NCI-H1436 treated with DMSO at 0.1 percent for 48 hours (cell line): ENCODE results near the gene EPB41.
"Not testable (repeated sequence)": the region's sequence is repeated elsewhere in the genome, so short reads cannot be mapped to it uniquely, and the experiment has no call there.

Experiments
- DNase-seq: peaks from one replicate; lab custom pipeline; 2025; lab: John Stamatoyannopoulos, UW

The EPB41 gene

DNA sequence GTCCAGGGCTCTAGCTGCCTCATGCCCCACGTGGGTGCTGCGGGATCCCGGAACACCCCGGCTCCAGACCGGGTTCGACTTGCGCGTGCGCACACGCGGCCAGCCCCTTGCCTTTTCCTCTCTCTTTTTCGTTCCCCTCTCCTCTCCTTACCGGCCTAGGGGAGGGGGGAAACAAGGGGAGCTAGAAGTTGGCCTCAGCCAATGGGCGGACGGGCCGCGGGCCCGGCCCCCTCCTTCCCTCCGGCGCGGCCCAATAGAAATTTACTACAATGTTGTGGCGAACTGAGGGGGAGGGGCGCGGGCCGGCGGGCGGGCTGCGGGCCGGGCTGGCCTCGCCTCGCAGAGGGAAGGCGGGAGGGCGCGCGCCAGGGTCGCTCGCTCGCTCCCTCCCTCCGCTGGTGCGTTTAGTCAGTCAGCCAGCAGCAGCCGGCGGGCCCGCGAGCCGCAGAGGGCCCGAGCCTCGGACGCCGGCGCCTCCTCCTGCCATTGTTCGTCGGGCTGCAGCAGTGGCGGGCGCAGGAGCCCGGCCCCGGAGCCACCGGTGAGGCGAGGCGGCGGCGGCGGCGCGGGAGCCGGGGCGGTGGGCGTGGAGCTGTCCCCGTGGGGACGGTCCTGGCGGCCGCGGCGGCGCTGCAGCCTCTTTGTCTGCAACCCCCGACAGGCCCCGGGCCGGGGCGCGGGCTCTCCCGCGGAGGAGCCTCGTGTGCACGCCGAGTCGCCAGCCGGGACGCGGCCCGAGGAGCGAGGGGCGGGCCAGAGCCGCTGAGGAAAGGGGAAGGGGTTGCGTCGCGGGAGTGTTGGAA is at the start of gene EPB41:
EPB41 (plus strand) TSS at position 342 of the 803 bp plus-strand sequence. CDS start 72,869 bp downstream, outside the sequence.
- peak; percentile 91 for DNase-seq

DNA sequence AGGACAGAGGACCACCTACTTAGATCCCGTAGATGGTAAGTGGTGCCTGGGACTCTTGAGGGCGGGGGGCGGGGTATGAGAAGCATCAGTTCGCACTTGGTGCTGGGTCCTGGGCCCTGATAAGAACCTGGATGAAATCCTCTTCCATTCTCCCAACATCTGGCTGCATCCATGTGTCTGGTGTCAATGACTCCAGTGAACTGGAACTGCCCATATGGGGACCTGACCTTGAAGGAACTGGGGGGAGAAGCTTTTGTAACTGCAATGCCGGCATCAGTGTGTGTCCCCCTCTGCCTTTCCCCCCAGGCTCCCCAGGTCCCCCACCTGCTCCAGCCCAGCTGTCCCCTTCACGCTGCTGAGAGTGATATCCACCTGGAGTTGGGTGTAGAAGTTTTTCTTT is 49.7 kb upstream of the EPB41 start:
- no peak for DNase-seq

DNA sequence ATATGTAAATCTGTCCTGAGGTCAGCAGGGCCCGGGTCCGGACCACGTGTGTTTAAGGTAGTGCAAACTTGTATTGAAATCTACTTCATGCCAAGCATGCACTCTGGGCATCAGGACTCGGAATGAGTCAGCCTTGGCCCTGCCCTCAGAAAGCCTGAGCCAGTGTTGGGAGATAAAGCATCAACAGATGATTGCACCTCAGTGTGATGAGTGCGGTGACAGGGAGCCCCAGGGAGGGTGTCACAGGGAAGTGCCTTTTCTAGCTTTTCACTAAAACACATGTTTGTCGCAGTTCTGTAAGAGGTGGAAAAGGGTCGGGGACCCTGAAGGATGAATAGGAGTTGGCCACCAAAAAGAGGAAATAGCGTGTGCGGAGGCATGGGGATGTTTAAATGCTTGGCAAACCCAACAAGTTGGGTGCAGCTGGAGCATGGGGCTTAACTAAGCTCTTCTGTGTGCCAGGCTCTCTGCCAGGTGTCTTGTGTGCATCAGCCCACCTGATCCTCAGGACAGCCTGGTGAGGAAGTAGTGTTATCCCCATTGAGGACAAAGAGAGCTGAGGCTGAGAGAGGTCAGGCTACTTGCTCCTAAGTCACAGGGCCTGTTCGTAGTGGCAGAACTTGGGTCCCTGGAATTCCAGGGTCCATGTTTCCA is 48.2 kb upstream of the EPB41 start:
- DNase-seq: no peak

DNA sequence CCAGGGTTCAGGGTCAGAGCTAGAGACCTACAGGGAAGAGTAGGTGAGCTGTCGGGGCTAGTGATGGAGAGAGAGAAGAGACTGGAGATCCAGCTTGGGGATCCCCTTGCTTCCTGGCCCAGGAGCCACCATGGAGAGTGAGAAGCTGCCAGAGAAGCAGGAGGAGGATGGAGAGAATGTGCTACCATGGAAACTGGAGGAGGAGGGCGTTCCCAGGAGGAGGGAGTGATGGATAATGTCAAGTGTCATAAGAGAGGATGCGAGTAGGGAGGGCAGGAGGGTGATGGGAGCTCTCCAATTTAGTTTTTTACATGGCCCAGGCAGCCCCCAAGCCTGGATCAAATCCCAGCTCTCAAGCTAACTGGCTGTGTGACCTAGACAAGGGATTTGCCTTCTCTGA is 46.5 kb upstream of the EPB41 start:
- DNase-seq: no peak

DNA sequence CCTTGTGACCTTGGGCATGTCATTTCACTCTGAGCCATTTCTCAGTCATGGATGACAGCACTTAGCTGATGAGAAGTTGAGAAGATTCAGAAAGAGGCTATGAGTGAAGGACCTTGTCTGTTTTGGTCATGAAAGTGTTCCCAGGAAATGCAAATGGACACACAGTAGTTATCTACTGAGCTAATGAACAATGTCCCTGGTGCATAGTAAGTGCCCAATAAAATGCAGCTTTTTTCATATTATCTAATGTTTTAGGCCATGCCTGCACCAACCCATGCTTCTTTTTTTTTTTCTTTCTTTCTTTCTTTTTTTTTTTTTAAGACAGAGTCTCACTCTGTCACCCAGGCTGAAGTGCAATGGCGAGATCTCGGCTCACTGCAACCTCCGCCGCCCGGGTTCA is 44.4 kb upstream of the EPB41 start:
- DNase-seq: no peak

DNA sequence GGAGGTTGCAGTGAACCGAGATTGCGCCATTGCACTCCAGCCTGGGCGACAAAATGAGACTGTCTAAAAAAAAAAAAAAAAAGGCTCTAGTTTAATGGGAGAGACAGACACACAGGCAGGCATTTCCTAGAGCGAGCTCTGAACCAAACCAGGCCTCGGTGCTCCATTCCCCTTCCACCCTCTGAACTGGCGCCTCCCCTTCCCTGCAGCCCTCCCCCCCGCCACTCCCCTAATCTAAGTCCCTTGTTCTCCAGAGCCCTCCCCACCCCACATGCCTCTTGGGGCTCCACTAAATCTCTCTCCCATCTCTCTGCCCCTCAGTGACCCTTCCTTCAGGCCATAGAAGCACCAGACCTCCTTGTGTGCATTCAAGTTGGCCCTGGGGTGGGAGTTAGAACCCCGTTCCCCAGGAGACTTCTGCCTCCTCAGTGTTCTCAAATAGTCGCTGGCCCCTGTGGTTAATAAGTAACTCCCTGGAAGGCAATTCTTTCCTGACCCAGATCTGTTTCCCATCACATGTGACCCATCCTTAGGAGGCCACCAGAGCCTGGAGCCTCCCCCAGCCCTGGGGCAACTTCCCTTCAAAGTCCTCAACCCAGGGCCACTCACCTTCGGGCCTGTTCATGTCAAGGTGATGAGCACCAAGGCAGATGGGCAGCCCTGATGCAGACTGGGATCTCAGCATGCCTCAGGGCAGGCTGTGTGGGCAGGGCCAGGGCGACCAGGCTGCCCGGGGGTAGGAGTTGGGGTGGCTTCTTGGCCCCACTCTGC is 42.6 kb upstream of the EPB41 start:
- no peak for DNase-seq

DNA sequence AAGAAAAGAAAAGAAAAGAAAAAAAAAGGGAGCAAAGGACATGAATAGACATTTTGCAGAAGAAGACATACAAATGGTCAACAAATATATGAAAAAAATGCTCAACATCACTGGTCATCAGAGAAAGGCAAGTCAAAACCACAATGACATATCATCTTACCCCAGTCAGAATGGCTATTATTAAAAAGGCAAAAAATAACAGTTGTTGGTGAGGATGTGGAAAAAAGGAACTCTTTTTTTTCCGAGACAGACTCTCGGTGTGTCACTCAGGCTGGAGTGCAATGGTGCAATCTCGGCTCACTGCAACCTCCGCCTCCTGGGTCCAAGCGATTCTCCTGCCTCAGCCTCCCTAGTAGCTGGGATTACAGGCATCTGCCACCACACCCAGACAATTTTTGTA is 39.2 kb upstream of the EPB41 start:
- not testable (repeated sequence) for DNase-seq

DNA sequence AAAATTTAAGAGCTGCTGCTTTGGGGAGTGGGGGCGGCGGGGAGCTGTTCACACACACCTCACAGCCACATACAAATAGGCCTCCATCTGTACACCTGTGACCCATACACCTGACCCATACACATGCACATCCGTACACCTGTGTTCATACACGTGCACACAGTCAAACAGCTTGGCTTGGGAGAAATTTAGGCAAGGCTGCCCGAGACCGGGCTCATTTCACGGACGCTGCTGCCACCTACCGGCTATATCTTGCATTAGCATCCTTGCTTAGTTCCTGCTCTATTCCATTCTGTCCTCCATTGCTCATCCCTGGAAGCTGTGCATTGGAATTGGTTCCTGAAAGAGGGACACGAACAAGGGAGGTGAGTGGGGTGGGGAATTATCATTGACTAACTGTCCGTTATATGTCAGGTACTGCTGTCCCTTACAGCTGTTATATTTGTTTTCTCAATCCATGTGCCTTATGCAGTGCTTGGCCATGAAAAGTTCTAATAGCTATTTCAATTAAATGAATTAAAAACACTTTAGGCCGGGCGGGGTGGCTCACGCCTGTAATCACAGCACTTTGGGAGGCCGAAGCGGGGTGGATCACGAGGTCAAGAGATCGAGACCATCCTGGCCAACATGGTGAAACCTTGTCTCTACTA is 37.1 kb upstream of the EPB41 start:
- peak; percentile 12 for DNase-seq

DNA sequence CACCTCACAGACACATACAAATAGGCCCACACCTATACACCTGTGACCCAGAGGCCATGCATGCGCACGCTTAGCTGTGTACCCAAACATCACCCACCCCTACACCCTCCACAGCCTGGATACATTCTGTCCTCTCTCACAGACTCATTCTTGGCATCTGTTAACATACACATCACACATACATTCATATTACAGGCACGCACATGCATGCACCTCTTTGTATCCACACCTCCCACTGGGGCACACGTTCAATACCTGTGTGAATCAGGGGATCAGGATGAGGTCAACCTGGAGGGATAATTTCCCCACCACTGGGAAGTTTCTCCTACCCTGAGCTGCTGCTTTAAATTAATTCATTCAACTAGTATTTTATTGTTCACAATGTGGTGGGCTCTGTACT is 35.6 kb upstream of the EPB41 start:
- no peak for DNase-seq

DNA sequence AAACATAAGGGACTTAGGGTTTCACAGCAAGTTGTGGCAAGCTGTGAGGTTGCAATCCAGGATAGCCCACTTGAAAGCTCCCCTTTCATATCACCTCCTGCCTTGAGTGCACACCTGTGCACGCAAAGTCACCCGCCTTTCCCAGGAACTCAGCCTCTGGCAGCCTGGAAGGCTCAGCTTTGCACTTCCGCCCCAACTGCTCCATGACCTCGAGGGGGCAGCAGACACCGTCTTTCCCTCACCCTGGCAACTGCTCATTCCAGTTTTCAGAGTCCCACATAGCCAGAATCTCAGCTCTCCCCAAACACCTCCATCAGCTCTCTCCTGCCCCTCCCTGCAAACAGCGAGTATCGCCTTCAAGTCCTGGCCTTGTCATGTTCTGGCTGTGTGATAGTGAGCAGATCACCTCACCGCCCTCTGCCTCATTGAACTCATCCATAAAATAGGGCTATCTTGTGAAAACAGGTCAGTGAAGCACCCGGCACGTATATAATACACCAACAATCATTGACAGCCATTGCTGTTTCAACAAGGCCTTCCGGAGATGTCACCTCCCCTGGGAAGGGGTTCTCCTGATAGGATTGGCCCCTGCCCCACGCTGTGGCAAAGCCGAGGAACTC is 32.2 kb upstream of the EPB41 start:
- peak; percentile 67 for DNase-seq

DNA sequence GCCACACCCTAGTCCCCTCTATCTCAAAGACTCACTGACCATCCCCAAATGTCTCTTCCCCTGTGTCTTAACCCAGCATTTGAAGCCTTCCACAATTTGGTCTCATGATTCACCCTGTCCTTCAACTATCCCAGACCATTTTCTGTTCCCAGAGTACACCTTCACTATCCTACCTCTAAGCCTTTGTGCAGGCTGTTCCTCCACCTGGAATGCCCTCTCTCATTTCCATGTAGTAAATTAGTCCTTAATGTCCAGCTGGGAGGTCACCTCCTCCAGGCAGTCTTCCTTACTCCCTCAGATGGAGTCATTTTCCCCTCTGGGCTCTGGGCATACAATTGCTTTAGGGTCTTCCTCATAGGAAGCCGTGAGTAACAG is 31.1 kb upstream of the EPB41 start:
- DNase-seq: no peak

DNA sequence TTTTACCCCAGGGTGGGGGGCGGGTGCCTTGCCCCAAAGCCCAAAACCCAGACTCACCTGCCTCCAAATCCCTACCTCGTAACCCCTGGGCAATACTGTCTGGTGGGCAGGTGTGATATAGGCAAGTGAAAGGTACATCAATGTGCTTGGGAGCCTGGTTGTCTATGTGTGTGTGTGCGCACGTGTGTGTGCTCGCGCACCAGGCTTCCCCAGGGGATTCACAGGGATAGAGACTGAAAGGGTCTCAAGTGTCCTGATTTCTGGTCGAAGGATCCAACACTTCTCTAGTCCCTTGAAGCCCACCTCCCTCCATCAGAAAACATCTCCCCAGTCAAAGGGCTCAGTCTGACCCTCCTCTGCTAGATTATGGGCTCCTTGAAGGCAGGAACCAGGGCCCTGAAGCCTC is 28.9 kb upstream of the EPB41 start:
- DNase-seq: no peak

DNA sequence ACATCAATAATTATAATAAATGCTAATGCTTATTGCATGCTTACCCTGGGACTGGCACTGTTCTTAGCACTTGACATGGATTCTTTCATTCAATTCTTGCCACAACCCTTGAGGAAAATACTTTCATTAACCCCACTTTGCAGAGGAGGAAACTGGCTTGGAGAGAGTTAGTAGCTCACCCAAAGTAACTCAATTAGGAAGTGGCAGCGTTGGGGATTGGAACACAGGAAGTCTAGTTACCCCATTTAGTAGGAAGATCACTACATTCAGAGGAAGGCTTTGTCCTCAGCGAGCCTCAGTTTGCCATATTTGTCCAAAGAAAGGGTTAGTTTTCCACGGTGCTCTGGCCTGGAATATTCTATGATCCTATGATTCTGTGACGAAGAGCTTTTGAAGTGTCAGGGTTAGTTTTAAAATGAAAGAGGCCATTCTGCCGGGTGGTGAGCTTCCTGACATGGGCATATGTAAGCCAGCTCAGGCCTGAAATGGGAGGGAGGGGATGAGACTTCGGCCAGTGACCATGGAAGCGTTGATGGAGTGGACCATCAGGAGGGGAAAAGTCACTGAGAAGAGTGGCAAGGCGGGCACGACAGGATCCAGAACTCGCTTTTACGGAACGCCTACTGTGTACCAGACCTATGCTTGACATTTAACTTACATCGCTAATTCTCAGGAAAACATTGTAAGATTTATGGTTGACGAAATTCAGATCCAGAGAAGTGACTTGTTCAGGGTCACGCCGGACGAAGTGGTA is 28.2 kb upstream of the EPB41 start:
- no peak for DNase-seq

DNA sequence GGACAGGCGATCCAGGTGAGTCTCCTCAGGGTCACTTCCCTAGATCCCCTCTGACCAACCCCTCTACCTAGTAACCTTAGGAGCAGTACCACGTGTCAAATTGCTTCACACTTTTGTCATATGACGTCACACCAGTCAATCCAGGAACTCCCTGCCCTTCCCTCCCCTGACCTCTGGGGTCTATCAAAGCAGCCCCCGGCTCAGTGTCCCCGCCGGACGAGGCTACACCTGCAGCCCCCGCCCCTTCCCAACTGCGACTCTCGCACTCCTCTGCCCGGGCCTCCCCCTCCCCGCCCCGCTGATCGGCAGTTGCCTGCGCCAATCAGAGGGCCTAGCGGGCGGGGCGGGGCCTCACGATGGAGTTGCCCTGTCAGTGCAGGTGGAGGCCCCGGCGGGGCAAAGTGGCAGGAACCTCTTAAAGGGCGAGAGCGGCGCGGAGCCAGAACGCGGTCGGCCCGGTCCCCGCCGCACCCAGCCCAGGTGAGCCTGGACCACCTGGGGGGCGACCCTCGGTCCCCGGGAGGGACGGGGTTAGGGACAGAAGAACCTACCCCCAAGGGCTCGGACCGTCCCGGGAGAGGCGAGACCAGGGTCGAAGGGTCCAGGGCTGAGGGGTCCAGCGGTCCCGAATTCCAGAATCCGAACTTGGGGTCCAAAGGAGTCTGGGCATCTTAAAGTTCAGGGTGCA is 27.5 kb upstream of the EPB41 start:
- DNase-seq: peak; percentile 26

DNA sequence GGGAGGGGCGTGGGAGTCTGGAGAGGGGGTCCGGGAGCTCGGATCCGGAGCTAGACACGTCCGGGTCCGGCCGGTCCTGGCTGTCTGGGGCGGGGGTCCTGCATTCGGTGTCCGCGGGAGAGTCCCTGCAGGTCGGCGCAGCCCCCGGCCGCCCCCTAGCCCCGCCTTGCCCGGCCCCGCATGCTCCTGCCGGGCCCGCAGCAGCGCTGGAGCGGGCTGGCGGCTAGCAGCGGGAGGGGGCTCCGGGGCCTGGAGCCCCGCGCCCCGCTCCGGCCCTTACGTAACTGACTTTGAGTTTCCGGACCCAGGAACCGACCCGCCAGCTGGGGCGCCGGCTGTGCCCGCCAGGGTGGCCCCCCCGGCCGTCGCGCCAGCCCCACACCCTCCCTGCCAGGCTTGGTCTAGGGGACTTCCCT is 26.9 kb upstream of the EPB41 start:
- DNase-seq: no peak

DNA sequence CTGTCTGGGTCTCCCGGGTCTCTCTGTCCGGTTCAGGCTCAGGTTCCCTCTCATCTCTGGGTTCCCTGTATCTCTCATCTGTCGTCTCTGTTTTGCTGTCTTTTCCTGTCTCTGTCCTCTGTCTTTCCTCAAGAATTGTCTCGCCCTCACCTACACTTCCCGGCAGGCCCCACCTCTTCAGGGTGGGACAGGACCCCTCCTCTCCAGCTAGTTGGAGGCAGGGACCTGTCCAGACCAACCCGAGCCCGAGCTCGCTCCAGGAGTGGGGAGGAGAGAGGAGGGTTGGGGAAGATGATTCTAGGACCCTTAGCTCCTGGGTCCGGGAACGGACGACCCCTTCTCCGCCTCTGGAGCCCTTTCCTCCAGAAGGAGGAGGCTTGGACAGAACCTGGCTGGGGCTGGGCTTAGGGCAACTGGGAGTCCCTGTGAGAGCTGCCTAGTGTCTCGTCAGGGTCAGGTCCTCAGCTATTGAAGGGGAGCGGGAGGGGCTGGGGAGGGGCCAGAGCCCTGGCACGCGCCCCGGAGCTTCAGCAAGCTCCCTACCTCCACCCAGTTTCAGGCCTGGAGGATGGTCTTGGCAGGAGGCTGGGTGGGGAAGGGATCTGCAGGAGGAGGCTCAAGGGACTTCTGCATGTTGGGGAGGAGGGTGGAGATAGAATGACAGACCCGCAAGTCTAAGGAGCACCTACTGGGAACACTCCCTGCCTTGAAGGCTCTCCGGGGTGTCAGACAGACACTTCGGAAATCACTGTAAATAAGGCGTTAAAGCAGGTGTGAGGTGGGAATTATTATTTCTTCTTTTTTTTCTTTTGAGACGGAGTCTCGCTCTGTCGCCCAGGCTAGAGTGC is 26.3 kb upstream of the EPB41 start:
- DNase-seq: no peak

DNA sequence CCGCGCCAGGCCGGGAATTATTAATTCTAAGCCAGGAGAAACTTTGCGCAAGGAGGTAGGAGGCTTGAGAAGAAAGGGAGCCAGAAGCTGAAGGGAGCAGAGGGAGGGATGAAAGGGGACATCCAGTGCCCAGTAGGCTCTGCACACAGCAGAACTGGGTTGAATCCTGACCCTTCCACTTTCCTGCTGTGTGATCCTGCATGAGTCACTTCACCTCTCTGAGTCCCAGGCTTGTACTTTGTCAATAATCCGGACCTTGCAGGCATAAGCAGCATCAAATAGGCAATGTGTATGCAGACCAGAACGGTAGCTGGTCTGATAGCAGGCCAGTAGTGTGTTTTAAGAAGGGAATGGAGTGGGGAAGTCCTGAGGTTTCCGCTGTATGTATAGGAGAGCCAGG is 25.5 kb upstream of the EPB41 start:
- no peak for DNase-seq

DNA sequence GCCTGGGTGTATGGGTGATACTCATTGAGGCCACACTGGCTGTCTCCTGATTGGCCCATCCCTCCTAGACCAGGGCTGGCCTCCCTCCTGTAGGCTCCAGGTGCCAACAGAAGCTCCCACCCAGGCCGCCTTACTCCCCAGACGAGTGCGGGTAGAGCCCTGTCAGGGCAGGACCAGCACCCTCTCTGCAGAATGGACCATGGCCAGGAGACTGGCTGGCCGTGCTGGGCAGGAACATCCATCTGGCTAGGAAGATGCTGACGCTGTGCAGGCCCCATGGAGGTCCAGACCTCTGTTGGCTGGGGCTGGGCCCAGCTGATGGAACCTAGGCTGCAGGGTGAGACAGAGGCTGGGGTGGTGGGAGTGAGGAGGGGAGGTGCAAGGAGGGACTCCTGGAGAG is 25.0 kb upstream of the EPB41 start:
- no peak for DNase-seq

DNA sequence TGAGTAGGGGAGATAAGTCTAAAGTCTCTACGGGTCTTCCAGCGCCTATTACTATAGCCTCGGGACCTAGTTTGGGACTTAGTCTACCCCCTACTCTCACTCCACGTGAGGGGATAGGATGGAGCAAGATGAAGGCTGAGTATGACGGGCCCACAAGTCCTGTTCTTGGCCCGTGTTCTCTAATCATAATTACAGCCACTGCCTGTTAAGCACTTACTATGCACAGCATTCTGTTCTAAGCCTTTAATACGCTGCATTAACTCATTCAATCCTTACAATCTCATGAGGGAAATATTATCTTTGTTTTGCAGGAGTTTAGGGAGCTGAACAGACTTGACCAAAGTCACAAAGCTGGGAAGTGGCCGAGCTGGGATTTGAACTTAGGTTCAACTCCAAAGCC is 23.9 kb upstream of the EPB41 start:
- no peak for DNase-seq

DNA sequence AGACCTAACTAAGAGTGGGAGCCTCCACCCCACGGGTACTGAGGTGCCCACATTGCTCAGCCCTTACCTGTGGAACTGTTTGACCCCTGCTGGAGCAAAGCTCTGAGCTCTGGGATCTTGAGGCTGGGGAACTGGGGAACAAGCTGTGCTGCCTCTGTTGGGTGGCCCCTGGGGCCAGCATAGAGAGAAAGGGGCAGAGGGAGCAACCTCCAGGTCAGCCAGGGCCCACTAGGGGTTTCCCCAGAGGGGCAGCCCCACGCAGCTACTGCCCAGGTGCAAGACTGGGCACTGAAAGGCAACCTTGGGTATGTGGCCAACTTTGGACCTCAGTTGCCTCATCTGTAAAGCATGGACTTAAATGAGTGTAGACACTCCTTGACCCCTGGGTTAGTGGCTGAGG is 23.5 kb upstream of the EPB41 start:
- no peak for DNase-seq
